HEK293 (cell line): Measurements from ENCODE around the gene C16orf92.
A peak's percentile ranks its signal among the peaks of the same experiment; 100 is the strongest.

Experiments
- CTCF ChIA-PET: fragments of 350-600 bp; formaldehyde crosslinking; extraction: SDS; loops from one replicate; lab custom pipeline; 2021; ENCODE audit warnings: antibody characterized with exemption; lab: Yijun Ruan, JAX
- POLR2A ChIA-PET: fragments of 300-600 bp; formaldehyde crosslinking; extraction: SDS; loops from one replicate; lab custom pipeline; 2020; ENCODE audit warnings: antibody characterized with exemption, inconsistent platforms; lab: Yijun Ruan, JAX
- H3K27ac ChIP-seq: fragments of 200-500 bp; sonication (Bioruptor generic); 2 replicates; pipeline ENCODE4 v1.5.1; 2014; ENCODE audit warnings: low read depth, low read length, control low read depth, inconsistent platforms; ENCODE audit errors: extremely low read depth
- H3K36me3 ChIP-seq, 2 experiments: fragments of 200-500 bp in 1 of 2; sonication (Bioruptor generic) in 1 of 2; 1 replicate in 1 of 2; 2 replicates in 1 of 2; pipeline ENCODE4 v1.5.1; 2014 to 2017; ENCODE audit warnings: inconsistent platforms in 2 of 2, low read length in 2 of 2; ENCODE audit not compliant: control insufficient read depth in 2 of 2, insufficient read depth in 1 of 2
- H3K4me1 ChIP-seq: fragments of 200-500 bp; sonication (Bioruptor generic); 2 replicates; pipeline ENCODE4 v1.5.1; 2014; ENCODE audit warnings: mild to moderate bottlenecking, low read length, inconsistent platforms; ENCODE audit not compliant: control insufficient read depth, insufficient read depth
- H3K4me3 ChIP-seq: 2 replicates; pipeline ENCODE4 v1.5.1; 2011; ENCODE audit warnings: low read depth, mild to moderate bottlenecking, control low read depth, low read length, moderate library complexity
- H3K9me3 ChIP-seq: fragments of 200-500 bp; sonication (Bioruptor generic); 2 replicates; pipeline ENCODE4 v1.5.1; 2014; ENCODE audit warnings: low read depth, low read length, inconsistent platforms; ENCODE audit not compliant: control insufficient read depth, insufficient read depth
- HOXC10 ChIP-seq: sonication (generic); formaldehyde crosslinking; IDR thresholded peaks from 2 replicates; pipeline ENCODE4 v1.8.1; 2023; ENCODE audit warnings: mild to moderate bottlenecking, missing genetic modification reagents
- KLF1 ChIP-seq: fragments of 450-650 bp; formaldehyde crosslinking; IDR thresholded peaks from 2 replicates; pipeline ENCODE4 v1.5.1; 2016; ENCODE audit warnings: missing biosample characterization, missing genetic modification characterization
- KLF7 ChIP-seq: fragments of 450-650 bp; formaldehyde crosslinking; IDR thresholded peaks from 2 replicates; pipeline ENCODE4 v1.5.1; 2016; ENCODE audit warnings: missing biosample characterization, missing genetic modification characterization, borderline replicate concordance
- ZBTB17 ChIP-seq: fragments of 450-650 bp; formaldehyde crosslinking; IDR thresholded peaks from 2 replicates; pipeline ENCODE4 v1.5.1; 2016; ENCODE audit warnings: missing biosample characterization, missing genetic modification characterization
- ZNF157 ChIP-seq: fragments of 450-650 bp; formaldehyde crosslinking; IDR thresholded peaks from 2 replicates; pipeline ENCODE4 v1.5.1; 2016; ENCODE audit warnings: missing biosample characterization, missing genetic modification characterization
- ZNF175 ChIP-seq: fragments of 450-650 bp; formaldehyde crosslinking; IDR thresholded peaks from 2 replicates; pipeline ENCODE4 v1.5.1; 2016; ENCODE audit warnings: missing biosample characterization, missing genetic modification characterization
- ZNF311 ChIP-seq: fragments of 450-650 bp; formaldehyde crosslinking; IDR thresholded peaks from 2 replicates; pipeline ENCODE4 v1.5.1; 2017; ENCODE audit warnings: missing biosample characterization, missing genetic modification characterization, borderline replicate concordance
- ZNF513 ChIP-seq: fragments of 450-650 bp; IDR thresholded peaks from 2 replicates; pipeline ENCODE4 v1.5.1; 2018; ENCODE audit warnings: missing biosample characterization, missing genetic modification characterization
- ZNF530 ChIP-seq: fragments of 450-650 bp; formaldehyde crosslinking; IDR thresholded peaks from 2 replicates; pipeline ENCODE4 v1.5.1; 2016; ENCODE audit warnings: low read depth, missing biosample characterization, missing genetic modification characterization
- ZNF600 ChIP-seq: fragments of 450-650 bp; formaldehyde crosslinking; IDR thresholded peaks from 2 replicates; pipeline ENCODE4 v1.5.1; 2016; ENCODE audit warnings: missing biosample characterization, missing genetic modification characterization
- ZNF639 ChIP-seq: fragments of 450-650 bp; formaldehyde crosslinking; IDR thresholded peaks from 2 replicates; pipeline ENCODE4 v1.5.1; 2016; ENCODE audit warnings: missing biosample characterization, missing genetic modification characterization
- ZNF654 ChIP-seq: fragments of 450-650 bp; formaldehyde crosslinking; IDR thresholded peaks from 2 replicates; pipeline ENCODE4 v1.5.1; 2016; ENCODE audit warnings: low read depth, missing biosample characterization, missing genetic modification characterization
- ZNF747 ChIP-seq: fragments of 450-650 bp; formaldehyde crosslinking; IDR thresholded peaks from 2 replicates; pipeline ENCODE4 v1.5.1; 2016; ENCODE audit warnings: missing biosample characterization, missing genetic modification characterization
- ZNF791 ChIP-seq: fragments of 450-650 bp; formaldehyde crosslinking; IDR thresholded peaks from 2 replicates; pipeline ENCODE4 v1.5.1; 2016; ENCODE audit warnings: missing biosample characterization, missing genetic modification characterization
- ZNF792 ChIP-seq: fragments of 450-650 bp; formaldehyde crosslinking; IDR thresholded peaks from 2 replicates; pipeline ENCODE4 v1.5.1; 2016; ENCODE audit warnings: missing biosample characterization, missing genetic modification characterization
- TF ChIP-seq, protein P1 (sequence below): fragments of 450-650 bp; formaldehyde crosslinking; IDR thresholded peaks from 2 replicates; pipeline ENCODE4 v1.5.1; 2016; ENCODE audit warnings: missing biosample characterization, missing genetic modification characterization

The C16orf92 gene

DNA sequence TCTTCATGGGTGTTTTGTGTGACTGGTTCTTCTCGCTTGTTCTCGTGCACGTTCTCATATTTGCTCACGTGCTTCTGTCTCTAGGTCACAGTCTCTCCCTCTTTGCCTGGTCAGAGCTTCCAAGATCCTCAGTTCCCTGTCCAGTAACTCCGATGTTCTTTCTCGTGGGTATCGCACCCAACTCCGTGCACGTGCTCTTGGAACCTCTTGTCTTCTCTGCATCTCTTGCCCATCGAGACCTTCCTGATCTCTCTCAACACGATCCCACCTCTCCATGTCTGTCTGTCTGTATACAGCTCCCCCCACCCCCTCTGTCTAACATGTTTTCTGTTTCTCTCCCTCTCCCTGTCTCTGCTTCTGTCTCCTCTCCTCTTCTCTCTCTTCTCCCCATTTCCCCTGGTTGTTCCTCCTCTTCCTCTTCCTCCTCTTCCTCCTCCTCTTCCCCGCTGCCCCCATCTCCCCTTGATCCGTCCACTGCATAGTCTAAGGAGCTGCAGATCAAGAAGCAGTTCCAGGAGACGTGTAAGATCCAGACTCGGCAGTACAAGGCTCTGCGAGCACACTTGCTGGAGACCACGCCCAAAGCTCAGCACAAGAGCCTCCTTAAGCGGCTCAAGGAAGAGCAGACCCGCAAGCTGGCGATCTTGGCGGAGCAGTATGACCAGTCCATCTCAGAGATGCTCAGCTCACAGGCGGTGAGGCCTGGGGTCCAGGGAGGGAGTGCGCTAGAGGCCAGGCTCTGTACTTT lies 33.7 kb upstream of the C16orf92 start:
- no peak overlapping the region for H3K4me3 ChIP-seq
- TF ChIP-seq ZNF639 (tag by site-specific recombination) (no peak), ZNF600 (tag by site-specific recombination) (peak; percentile 91), ZNF157 (no peak), ZNF747 (tag by site-specific recombination) (no peak), ZNF311 (tag by site-specific recombination) (no peak), ZNF513 (tag by site-specific recombination) (peak; percentile 90), ZNF791 (tag by site-specific recombination) (no peak), ZNF654 (tag by site-specific recombination) (no peak), ZBTB17 (peak; percentile 87), ZNF792 (no peak)
- ChIA-PET CTCF (interaction anchor here (0.5 to 1.8 kb wide), 7 partner anchors 13 to 420 kb away, joined by 3 to 6 read pairs (median 3); no protein-coding TSS in a partner anchor), POLR2A (interaction anchor here (1.0 to 2.9 kb wide), 4 partner anchors 11 to 64 kb away, joined by 3 to 7 read pairs (median 4); partner anchors contain the start of genes KCTD13 and TMEM219)
- H3K4me1 ChIP-seq = no peaks in the 10 kb centered on the region
- peak overlapping the region; percentile 19; the same call in 1 of the 2 replicates for H3K27ac ChIP-seq
- H3K36me3 ChIP-seq = peaks cover 25 to 100% of the 10 kb centered on the region in 2 experiments
- no peaks in the 10 kb centered on the region for H3K9me3 ChIP-seq

DNA sequence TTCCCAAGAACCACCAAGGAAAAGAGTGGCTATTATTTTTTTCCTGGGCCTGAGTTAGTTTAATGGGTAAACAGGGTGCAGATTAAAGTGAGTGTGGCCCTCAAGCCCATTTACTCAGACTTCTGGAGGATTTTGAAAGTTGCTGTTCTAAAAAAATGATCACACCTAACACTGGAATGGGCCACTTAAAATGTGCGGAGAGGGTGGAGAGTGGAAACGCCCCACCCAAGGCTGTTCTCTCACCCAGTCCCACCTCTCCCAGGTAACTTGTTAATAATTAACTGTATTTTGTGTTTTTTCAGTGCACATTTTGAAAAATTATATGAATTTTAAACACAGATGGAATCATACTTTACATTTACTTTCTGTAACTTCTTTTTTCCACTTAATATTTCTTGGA lies 33.0 kb upstream of the C16orf92 start:
- POLR2A ChIA-PET = interaction anchor here (1.2 to 1.9 kb wide), 2 partner anchors 16 to 28 kb away, joined by 4 to 7 read pairs; partner anchors contain the start of genes TAOK2 and TMEM219

More for the DNA sequence above, 33.0 kb upstream of the C16orf92 start:
- CTCF ChIA-PET = interaction anchor here (0.5 kb wide), 1 partner anchor 49 kb away, joined by 3 read pairs; no protein-coding TSS in a partner anchor
- no peak for TF ChIP-seq ZNF175 (tag by site-specific recombination)
- TF ChIP-seq ZNF530 (tag by site-specific recombination) = no peak
- TF ChIP-seq, protein P1, sequence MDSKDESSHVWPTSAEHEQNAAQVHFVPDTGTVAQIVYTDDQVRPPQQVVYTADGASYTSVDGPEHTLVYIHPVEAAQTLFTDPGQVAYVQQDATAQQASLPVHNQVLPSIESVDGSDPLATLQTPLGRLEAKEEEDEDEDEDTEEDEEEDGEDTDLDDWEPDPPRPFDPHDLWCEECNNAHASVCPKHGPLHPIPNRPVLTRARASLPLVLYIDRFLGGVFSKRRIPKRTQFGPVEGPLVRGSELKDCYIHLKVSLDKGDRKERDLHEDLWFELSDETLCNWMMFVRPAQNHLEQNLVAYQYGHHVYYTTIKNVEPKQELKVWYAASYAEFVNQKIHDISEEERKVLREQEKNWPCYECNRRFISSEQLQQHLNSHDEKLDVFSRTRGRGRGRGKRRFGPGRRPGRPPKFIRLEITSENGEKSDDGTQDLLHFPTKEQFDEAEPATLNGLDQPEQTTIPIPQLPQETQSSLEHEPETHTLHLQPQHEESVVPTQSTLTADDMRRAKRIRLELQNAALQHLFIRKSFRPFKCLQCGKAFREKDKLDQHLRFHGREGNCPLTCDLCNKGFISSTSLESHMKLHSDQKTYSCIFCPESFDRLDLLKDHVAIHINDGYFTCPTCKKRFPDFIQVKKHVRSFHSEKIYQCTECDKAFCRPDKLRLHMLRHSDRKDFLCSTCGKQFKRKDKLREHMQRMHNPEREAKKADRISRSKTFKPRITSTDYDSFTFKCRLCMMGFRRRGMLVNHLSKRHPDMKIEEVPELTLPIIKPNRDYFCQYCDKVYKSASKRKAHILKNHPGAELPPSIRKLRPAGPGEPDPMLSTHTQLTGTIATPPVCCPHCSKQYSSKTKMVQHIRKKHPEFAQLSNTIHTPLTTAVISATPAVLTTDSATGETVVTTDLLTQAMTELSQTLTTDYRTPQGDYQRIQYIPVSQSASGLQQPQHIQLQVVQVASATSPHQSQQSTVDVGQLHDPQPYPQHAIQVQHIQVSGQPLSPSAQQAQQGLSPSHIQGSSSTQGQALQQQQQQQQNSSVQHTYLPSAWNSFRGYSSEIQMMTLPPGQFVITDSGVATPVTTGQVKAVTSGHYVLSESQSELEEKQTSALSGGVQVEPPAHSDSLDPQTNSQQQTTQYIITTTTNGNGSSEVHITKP (tag by site-specific recombination) = 0 out of 2 replicates have a peak, but pooled peaks have one; percentile 13
- TF ChIP-seq KLF1 = peak; percentile 90
- TF ChIP-seq KLF7 (tag by site-specific recombination) = no peak
- no peak for TF ChIP-seq HOXC10 (CRISPR knock-in tag)
- Histone ChIP-seq H3K36me3 (peaks cover 23 to 97% of the 10 kb centered on the region in 2 experiments), H3K9me3 (no peaks in the 10 kb centered on the region), H3K27ac (0 out of 2 replicates have a peak overlapping the region, but pooled peaks have one; percentile 19), H3K4me1 (no peaks in the 10 kb centered on the region; the same call in 1 of the 2 replicates), H3K4me3 (no peak overlapping the region)
